ENCODE measurements around the gene ESYT3.

DNA sequence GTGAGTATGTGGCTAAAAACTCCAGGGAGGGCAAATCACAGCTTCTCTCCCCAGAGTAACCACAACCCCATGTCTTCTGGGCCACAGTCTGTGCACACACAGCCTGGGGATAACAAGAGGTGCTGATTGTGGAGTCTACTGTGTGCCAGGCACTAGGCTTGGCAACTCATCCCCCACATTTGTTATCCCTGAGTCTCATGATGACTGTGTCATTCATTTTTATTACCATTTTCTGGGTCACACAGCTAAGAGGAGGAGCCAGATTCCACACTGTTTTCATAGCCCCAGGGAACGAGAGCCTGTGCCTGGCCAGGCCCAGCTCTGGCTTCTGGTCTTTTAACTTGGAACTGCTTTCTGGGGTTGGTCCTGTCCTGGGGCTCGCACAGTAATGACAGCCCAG, 34.5 kb downstream of the ESYT3 start:
- TF ChIP-seq NFIC (IDR thresholded peaks at IDR 0.05), result no peak
- TF ChIP-seq, protein P1, sequence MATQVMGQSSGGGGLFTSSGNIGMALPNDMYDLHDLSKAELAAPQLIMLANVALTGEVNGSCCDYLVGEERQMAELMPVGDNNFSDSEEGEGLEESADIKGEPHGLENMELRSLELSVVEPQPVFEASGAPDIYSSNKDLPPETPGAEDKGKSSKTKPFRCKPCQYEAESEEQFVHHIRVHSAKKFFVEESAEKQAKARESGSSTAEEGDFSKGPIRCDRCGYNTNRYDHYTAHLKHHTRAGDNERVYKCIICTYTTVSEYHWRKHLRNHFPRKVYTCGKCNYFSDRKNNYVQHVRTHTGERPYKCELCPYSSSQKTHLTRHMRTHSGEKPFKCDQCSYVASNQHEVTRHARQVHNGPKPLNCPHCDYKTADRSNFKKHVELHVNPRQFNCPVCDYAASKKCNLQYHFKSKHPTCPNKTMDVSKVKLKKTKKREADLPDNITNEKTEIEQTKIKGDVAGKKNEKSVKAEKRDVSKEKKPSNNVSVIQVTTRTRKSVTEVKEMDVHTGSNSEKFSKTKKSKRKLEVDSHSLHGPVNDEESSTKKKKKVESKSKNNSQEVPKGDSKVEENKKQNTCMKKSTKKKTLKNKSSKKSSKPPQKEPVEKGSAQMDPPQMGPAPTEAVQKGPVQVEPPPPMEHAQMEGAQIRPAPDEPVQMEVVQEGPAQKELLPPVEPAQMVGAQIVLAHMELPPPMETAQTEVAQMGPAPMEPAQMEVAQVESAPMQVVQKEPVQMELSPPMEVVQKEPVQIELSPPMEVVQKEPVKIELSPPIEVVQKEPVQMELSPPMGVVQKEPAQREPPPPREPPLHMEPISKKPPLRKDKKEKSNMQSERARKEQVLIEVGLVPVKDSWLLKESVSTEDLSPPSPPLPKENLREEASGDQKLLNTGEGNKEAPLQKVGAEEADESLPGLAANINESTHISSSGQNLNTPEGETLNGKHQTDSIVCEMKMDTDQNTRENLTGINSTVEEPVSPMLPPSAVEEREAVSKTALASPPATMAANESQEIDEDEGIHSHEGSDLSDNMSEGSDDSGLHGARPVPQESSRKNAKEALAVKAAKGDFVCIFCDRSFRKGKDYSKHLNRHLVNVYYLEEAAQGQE (IDR thresholded peaks at IDR 0.05; ENCODE audit: low read depth), result no peak
- TF ChIP-seq CEBPB (IDR thresholded peaks at IDR 0.05), result no peak
- no peak for TF ChIP-seq CREB1 (IDR thresholded peaks at IDR 0.05; ENCODE audit: low read depth)
- TF ChIP-seq TAF1 (IDR thresholded peaks at IDR 0.05; ENCODE audit: low read depth), result no peak
- no peak for TF ChIP-seq YY1 (IDR thresholded peaks at IDR 0.05; ENCODE audit: low read depth)
- no peak for TF ChIP-seq TEAD4 (IDR thresholded peaks at IDR 0.05)
- TF ChIP-seq, protein P2, sequence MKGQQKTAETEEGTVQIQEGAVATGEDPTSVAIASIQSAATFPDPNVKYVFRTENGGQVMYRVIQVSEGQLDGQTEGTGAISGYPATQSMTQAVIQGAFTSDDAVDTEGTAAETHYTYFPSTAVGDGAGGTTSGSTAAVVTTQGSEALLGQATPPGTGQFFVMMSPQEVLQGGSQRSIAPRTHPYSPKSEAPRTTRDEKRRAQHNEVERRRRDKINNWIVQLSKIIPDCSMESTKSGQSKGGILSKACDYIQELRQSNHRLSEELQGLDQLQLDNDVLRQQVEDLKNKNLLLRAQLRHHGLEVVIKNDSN (IDR thresholded peaks at IDR 0.05), result no peak
- TF ChIP-seq RAD21 (IDR thresholded peaks at IDR 0.05; ENCODE audit: low read depth), result no peak
- no peak for TF ChIP-seq EP300 (IDR thresholded peaks at IDR 0.05; ENCODE audit: borderline replicate concordance)
- no peak for TF ChIP-seq FOXM1 (IDR thresholded peaks at IDR 0.05; ENCODE audit: borderline replicate concordance, low read depth)

Measured in Ishikawa (cell line).